HEK293 (cell line): ENCODE measurements around the gene EPS8.

Experiments used
- CTCF ChIA-PET: fragments of 350-600 bp; formaldehyde crosslinking; extraction: SDS; loops from one replicate; lab custom pipeline; 2021; ENCODE audit warnings: antibody characterized with exemption; lab: Yijun Ruan, JAX
- POLR2A ChIA-PET: fragments of 300-600 bp; formaldehyde crosslinking; extraction: SDS; loops from one replicate; lab custom pipeline; 2020; ENCODE audit warnings: antibody characterized with exemption, inconsistent platforms; lab: Yijun Ruan, JAX
- H3K27ac ChIP-seq: fragments of 200-500 bp; sonication (Bioruptor generic); 2 replicates; pipeline ENCODE4 v1.5.1; 2014; ENCODE audit warnings: low read depth, low read length, control low read depth, inconsistent platforms; ENCODE audit errors: extremely low read depth
- H3K36me3 ChIP-seq, 2 experiments: fragments of 200-500 bp in 1 of 2; sonication (Bioruptor generic) in 1 of 2; 1 replicate in 1 of 2; 2 replicates in 1 of 2; pipeline ENCODE4 v1.5.1; 2014 to 2017; ENCODE audit warnings: inconsistent platforms in 2 of 2, low read length in 2 of 2; ENCODE audit not compliant: control insufficient read depth in 2 of 2, insufficient read depth in 1 of 2
- H3K4me1 ChIP-seq: fragments of 200-500 bp; sonication (Bioruptor generic); 2 replicates; pipeline ENCODE4 v1.5.1; 2014; ENCODE audit warnings: mild to moderate bottlenecking, low read length, inconsistent platforms; ENCODE audit not compliant: control insufficient read depth, insufficient read depth
- H3K4me3 ChIP-seq: 2 replicates; pipeline ENCODE4 v1.5.1; 2011; ENCODE audit warnings: low read depth, mild to moderate bottlenecking, control low read depth, low read length, moderate library complexity
- H3K9me3 ChIP-seq: fragments of 200-500 bp; sonication (Bioruptor generic); 2 replicates; pipeline ENCODE4 v1.5.1; 2014; ENCODE audit warnings: low read depth, low read length, inconsistent platforms; ENCODE audit not compliant: control insufficient read depth, insufficient read depth
- GLI2 ChIP-seq: fragments of 450-650 bp; formaldehyde crosslinking; IDR thresholded peaks from 2 replicates; pipeline ENCODE4; 2017; ENCODE audit warnings: missing biosample characterization, missing genetic modification characterization, low read depth, borderline replicate concordance
- KLF16 ChIP-seq: fragments of 450-650 bp; formaldehyde crosslinking; IDR thresholded peaks from 2 replicates; pipeline ENCODE4 v1.5.1; 2017; ENCODE audit warnings: missing biosample characterization, missing genetic modification characterization
- SETDB1 ChIP-seq: IDR thresholded peaks from one replicate; pipeline ENCODE4 v1.6.1; 2017; ENCODE audit warnings: mild to moderate bottlenecking, low read length, moderate library complexity, mixed read lengths; ENCODE audit not compliant: insufficient read length
- SP7 ChIP-seq: fragments of 450-650 bp; formaldehyde crosslinking; IDR thresholded peaks from 2 replicates; pipeline ENCODE4 v1.5.1; 2016; ENCODE audit warnings: missing biosample characterization, missing genetic modification characterization
- ZBTB20 ChIP-seq: fragments of 450-650 bp; formaldehyde crosslinking; IDR thresholded peaks from 2 replicates; pipeline ENCODE4 v1.5.1; 2016; ENCODE audit warnings: missing biosample characterization, missing genetic modification characterization
- ZFP41 ChIP-seq: fragments of 450-650 bp; formaldehyde crosslinking; IDR thresholded peaks from 2 replicates; pipeline ENCODE4 v1.5.1; 2016; ENCODE audit warnings: missing biosample characterization, missing genetic modification characterization, borderline replicate concordance
- ZIC2 ChIP-seq: fragments of 450-650 bp; formaldehyde crosslinking; IDR thresholded peaks from 2 replicates; pipeline ENCODE4 v1.5.1; 2016; ENCODE audit warnings: missing biosample characterization, missing genetic modification characterization
- ZNF132 ChIP-seq: fragments of 450-650 bp; formaldehyde crosslinking; IDR thresholded peaks from 2 replicates; pipeline ENCODE4 v1.5.1; 2017; ENCODE audit warnings: missing biosample characterization, missing genetic modification characterization, borderline replicate concordance
- ZNF155 ChIP-seq: fragments of 450-650 bp; formaldehyde crosslinking; IDR thresholded peaks from 2 replicates; pipeline ENCODE4 v1.5.1; 2016; ENCODE audit warnings: missing biosample characterization, missing genetic modification characterization
- ZNF19 ChIP-seq: fragments of 450-650 bp; formaldehyde crosslinking; IDR thresholded peaks from 2 replicates; pipeline ENCODE4; 2016; ENCODE audit warnings: missing biosample characterization, missing genetic modification characterization, low read depth
- ZNF292 ChIP-seq: fragments of 450-650 bp; formaldehyde crosslinking; IDR thresholded peaks from 2 replicates; pipeline ENCODE4 v1.5.1; 2016; ENCODE audit warnings: low read depth, missing biosample characterization, missing genetic modification characterization, borderline replicate concordance
- ZNF426 ChIP-seq: fragments of 450-650 bp; formaldehyde crosslinking; IDR thresholded peaks from 2 replicates; pipeline ENCODE4 v1.5.1; 2017; ENCODE audit warnings: missing biosample characterization, missing genetic modification characterization, mild to moderate bottlenecking, inconsistent platforms, moderate library complexity
- ZNF473 ChIP-seq: fragments of 450-650 bp; formaldehyde crosslinking; IDR thresholded peaks from 2 replicates; pipeline ENCODE4 v1.5.1; 2017; ENCODE audit warnings: missing biosample characterization, missing genetic modification characterization
- ZNF555 ChIP-seq: fragments of 450-650 bp; formaldehyde crosslinking; conservative IDR thresholded peaks from 2 replicates; pipeline ENCODE4 v1.5.1; 2017; ENCODE audit warnings: missing biosample characterization, mild to moderate bottlenecking, missing genetic modification characterization, inconsistent platforms
- ZNF600 ChIP-seq: fragments of 450-650 bp; formaldehyde crosslinking; IDR thresholded peaks from 2 replicates; pipeline ENCODE4 v1.5.1; 2016; ENCODE audit warnings: missing biosample characterization, missing genetic modification characterization
- ZNF610 ChIP-seq: fragments of 450-650 bp; formaldehyde crosslinking; IDR thresholded peaks from 2 replicates; pipeline ENCODE4 v1.5.1; 2016; ENCODE audit warnings: missing biosample characterization, missing genetic modification characterization, borderline replicate concordance
- ZNF629 ChIP-seq: fragments of 450-650 bp; formaldehyde crosslinking; IDR thresholded peaks from 2 replicates; pipeline ENCODE4 v1.5.1; 2017; ENCODE audit warnings: missing biosample characterization, missing genetic modification characterization
- ZNF768 ChIP-seq: fragments of 450-650 bp; formaldehyde crosslinking; IDR thresholded peaks from 2 replicates; pipeline ENCODE4 v1.5.1; 2018; ENCODE audit warnings: missing biosample characterization, mild to moderate bottlenecking, missing genetic modification characterization
- ZNF837 ChIP-seq: fragments of 450-650 bp; formaldehyde crosslinking; IDR thresholded peaks from 2 replicates; pipeline ENCODE4 v1.5.1; 2016; ENCODE audit warnings: missing biosample characterization, missing genetic modification characterization
- ZSCAN30 ChIP-seq: fragments of 450-650 bp; IDR thresholded peaks from 2 replicates; pipeline ENCODE4 v1.5.1; 2018; ENCODE audit warnings: missing biosample characterization, mild to moderate bottlenecking, missing genetic modification characterization, moderate library complexity
- TF ChIP-seq, protein P1 (sequence below): fragments of 450-650 bp; formaldehyde crosslinking; IDR thresholded peaks from 2 replicates; pipeline ENCODE4 v1.5.1; 2016; ENCODE audit warnings: missing biosample characterization, missing genetic modification characterization
- TF ChIP-seq, protein P2 (sequence below): fragments of 450-650 bp; formaldehyde crosslinking; IDR thresholded peaks from 2 replicates; pipeline ENCODE4 v1.5.1; 2016; ENCODE audit warnings: missing biosample characterization, missing genetic modification characterization, low read depth
- TF ChIP-seq, protein P3 (sequence below): fragments of 450-650 bp; formaldehyde crosslinking; IDR thresholded peaks from 2 replicates; pipeline ENCODE4 v1.5.1; 2016; ENCODE audit warnings: missing biosample characterization, missing genetic modification characterization, low read depth
- TF ChIP-seq, protein P4 (sequence below): fragments of 450-650 bp; IDR thresholded peaks from 2 replicates; pipeline ENCODE4 v1.5.1; 2018; ENCODE audit warnings: missing biosample characterization, mild to moderate bottlenecking, missing genetic modification characterization

Gene EPS8

DNA sequence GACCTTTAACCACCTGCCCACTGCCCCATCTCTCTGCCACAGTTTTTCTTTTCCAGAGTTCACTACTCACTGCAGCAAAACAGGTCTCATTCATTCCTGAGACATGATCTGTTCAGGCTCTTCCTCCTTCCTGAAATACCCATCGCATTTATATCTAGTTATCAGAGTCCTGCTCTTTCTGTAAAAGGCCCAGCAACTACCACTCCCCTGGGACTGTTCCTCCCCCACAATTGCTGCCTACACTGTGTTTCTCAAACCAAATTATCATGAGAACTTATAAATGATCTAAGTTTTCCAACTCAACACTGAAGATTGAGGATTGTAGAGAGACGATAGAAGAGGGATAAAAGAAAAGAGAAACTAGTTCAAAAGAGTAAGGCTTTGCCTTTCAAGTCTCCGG lies 40.8 kb upstream of the EPS8 start:
- POLR2A ChIA-PET, result no interaction called here
- CTCF ChIA-PET, result no interaction called here
- Histone ChIP-seq H3K4me1 (no peaks in the 10 kb centered on the region), H3K27ac (no peak overlapping the region)
- TF ChIP-seq, protein P1, sequence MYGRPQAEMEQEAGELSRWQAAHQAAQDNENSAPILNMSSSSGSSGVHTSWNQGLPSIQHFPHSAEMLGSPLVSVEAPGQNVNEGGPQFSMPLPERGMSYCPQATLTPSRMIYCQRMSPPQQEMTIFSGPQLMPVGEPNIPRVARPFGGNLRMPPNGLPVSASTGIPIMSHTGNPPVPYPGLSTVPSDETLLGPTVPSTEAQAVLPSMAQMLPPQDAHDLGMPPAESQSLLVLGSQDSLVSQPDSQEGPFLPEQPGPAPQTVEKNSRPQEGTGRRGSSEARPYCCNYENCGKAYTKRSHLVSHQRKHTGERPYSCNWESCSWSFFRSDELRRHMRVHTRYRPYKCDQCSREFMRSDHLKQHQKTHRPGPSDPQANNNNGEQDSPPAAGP (tag by site-specific recombination), result no peak
- TF ChIP-seq ZNF837 (tag by site-specific recombination) (no peak), KLF16 (tag by site-specific recombination) (no peak), SP7 (no peak), ZNF19 (tag by site-specific recombination) (no peak), ZNF610 (tag by site-specific recombination) (no peak)
- TF ChIP-seq, protein P2, sequence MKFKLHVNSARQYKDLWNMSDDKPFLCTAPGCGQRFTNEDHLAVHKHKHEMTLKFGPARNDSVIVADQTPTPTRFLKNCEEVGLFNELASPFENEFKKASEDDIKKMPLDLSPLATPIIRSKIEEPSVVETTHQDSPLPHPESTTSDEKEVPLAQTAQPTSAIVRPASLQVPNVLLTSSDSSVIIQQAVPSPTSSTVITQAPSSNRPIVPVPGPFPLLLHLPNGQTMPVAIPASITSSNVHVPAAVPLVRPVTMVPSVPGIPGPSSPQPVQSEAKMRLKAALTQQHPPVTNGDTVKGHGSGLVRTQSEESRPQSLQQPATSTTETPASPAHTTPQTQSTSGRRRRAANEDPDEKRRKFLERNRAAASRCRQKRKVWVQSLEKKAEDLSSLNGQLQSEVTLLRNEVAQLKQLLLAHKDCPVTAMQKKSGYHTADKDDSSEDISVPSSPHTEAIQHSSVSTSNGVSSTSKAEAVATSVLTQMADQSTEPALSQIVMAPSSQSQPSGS, result no peak
- TF ChIP-seq, all 188 proteins: peak for 0
- Histone ChIP-seq H3K36me3 (no peaks in the 10 kb centered on the region), H3K9me3 (no peaks in the 10 kb centered on the region), H3K4me3 (no peak overlapping the region)

DNA sequence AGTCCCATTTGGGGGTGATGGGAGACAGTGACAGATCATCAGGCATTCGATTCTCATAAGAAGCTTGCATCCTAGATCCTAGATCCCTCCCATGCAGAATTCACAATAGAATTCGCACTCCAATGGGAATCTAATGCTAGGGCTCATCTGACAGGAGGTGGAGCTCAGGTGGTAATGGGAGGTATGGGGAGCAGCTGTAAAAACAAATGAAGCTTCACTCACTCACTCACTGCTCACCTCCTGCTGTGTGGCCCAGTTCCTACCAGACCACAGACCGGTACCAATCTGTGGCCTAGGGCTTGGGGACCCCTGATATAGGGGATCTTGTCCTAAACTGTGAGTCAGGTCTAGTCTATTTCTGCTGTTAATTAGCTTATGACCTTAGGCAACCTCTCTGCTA lies 40.1 kb upstream of the EPS8 start:
- POLR2A ChIA-PET, result no interaction called here
- TF ChIP-seq ZNF610 (tag by site-specific recombination) (peak; percentile 92; the same call in 1 of the 2 replicates), ZNF600 (tag by site-specific recombination) (no peak)
- no peaks in the 10 kb centered on the region for H3K9me3 ChIP-seq
- H3K36me3 ChIP-seq, result no peaks in the 10 kb centered on the region
- H3K4me3 ChIP-seq, result no peak overlapping the region
- H3K27ac ChIP-seq, result no peak overlapping the region
- CTCF ChIA-PET, result interaction anchor here (0.5 kb wide), 1 partner anchor 244 kb away, joined by 3 read pairs; no protein-coding TSS in a partner anchor
- H3K4me1 ChIP-seq, result no peaks in the 10 kb centered on the region

DNA sequence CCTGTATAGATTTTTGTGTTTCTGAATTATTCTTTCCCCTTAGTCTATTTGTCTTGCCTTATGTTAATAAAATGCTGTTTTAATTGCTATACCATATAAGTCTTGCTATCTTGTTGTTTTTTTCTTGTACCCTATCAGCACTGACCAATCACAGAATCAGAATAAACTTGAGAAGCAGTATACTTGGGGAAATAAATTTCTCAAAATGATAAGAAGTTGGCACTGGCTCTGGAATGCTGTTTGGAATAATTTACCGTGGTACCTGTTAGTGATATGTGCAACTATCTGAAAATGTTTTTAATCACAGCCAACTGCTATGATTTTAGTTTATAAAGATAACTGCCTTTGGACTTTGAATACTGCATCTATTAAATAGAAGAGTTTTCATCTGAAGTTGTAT lies 37.9 kb upstream of the EPS8 start:
- POLR2A ChIA-PET, result no interaction called here
- no peaks in the 10 kb centered on the region for H3K36me3 ChIP-seq
- CTCF ChIA-PET, result interaction anchor here (0.6 to 1.2 kb wide), 3 partner anchors 20 to 243 kb away, joined by 3 to 4 read pairs (median 4); no protein-coding TSS in a partner anchor
- TF ChIP-seq ZSCAN30 (tag by site-specific recombination) (no peak), ZNF132 (tag by site-specific recombination) (no peak), SETDB1 (no peak), ZNF155 (tag by site-specific recombination) (no peak), ZNF768 (tag by site-specific recombination) (no peak), ZNF292 (no peak), ZBTB20 (tag by site-specific recombination) (no peak), GLI2 (tag by site-specific recombination) (no peak), ZFP41 (no peak), ZNF473 (tag by site-specific recombination) (no peak), ZNF426 (tag by site-specific recombination) (no peak), ZNF555 (tag by site-specific recombination) (no peak), ZNF629 (tag by site-specific recombination) (no peak), ZIC2 (tag by site-specific recombination) (no peak)
- TF ChIP-seq, protein P3, sequence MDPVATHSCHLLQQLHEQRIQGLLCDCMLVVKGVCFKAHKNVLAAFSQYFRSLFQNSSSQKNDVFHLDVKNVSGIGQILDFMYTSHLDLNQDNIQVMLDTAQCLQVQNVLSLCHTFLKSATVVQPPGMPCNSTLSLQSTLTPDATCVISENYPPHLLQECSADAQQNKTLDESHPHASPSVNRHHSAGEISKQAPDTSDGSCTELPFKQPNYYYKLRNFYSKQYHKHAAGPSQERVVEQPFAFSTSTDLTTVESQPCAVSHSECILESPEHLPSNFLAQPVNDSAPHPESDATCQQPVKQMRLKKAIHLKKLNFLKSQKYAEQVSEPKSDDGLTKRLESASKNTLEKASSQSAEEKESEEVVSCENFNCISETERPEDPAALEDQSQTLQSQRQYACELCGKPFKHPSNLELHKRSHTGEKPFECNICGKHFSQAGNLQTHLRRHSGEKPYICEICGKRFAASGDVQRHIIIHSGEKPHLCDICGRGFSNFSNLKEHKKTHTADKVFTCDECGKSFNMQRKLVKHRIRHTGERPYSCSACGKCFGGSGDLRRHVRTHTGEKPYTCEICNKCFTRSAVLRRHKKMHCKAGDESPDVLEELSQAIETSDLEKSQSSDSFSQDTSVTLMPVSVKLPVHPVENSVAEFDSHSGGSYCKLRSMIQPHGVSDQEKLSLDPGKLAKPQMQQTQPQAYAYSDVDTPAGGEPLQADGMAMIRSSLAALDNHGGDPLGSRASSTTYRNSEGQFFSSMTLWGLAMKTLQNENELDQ (tag by site-specific recombination), result no peak
- TF ChIP-seq, protein P4, sequence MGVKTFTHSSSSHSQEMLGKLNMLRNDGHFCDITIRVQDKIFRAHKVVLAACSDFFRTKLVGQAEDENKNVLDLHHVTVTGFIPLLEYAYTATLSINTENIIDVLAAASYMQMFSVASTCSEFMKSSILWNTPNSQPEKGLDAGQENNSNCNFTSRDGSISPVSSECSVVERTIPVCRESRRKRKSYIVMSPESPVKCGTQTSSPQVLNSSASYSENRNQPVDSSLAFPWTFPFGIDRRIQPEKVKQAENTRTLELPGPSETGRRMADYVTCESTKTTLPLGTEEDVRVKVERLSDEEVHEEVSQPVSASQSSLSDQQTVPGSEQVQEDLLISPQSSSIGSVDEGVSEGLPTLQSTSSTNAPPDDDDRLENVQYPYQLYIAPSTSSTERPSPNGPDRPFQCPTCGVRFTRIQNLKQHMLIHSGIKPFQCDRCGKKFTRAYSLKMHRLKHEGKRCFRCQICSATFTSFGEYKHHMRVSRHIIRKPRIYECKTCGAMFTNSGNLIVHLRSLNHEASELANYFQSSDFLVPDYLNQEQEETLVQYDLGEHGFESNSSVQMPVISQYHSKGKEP (tag by site-specific recombination), result no peak
- no peak overlapping the region for H3K27ac ChIP-seq
- H3K4me1 ChIP-seq, result no peaks in the 10 kb centered on the region
- no peak overlapping the region for H3K4me3 ChIP-seq
- H3K9me3 ChIP-seq, result no peaks in the 10 kb centered on the region
